Esophagus muscularis mucosa (tissue), 3 donors: Measurements from ENCODE around the gene PPP2R3A.

Experiments
- POLR2A ChIP-seq: fragments of 450-650 bp; IDR thresholded peaks from one replicate; pipeline ENCODE4 v1.6.1; 2017; ENCODE audit warnings: antibody characterized with exemption, moderate library complexity, mild to moderate bottlenecking, low read depth
- POLR2AphosphoS5 ChIP-seq, 2 donors: sonication (generic); formaldehyde crosslinking; IDR thresholded peaks; one replicate each; pipeline ENCODE4 v1.6.1; 2017; ENCODE audit warnings: antibody characterized with exemption in 2 of 2
- TF ChIP-seq, protein P1 (sequence below), 3 experiments: fragments of 200-600 bp in 2 of 3; fragments of 450-650 bp in 1 of 3; sonication (generic) in 2 of 3; IDR thresholded peaks; one replicate each; pipeline ENCODE4 v1.5.1; 2017 to 2019; ENCODE audit warnings: antibody characterized with exemption in 3 of 3, mild to moderate bottlenecking in 2 of 3, moderate library complexity in 1 of 3

DNA sequence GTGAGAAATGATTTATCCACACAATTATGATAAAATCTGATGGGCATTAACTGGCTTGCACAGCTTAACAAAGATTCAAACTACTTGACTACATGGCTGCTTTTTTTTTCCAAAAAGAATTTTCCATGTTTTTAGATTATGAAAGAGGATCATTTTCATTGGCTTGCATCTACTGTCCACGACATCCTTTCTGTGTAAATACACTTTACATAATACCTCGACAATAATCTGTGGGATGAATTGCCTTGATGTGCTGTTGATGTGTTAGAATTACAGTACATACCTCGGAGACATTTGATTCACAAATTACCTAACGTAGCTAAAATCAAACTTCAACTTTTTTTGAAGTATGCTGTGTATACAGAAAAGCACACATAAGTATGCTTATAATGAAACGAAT is 104.4 kb downstream of the PPP2R3A start:
- TF ChIP-seq POLR2A (no peak), POLR2AphosphoS5 (IDR thresholded peaks at IDR 0.05) (no peak)
- TF ChIP-seq, protein P1, sequence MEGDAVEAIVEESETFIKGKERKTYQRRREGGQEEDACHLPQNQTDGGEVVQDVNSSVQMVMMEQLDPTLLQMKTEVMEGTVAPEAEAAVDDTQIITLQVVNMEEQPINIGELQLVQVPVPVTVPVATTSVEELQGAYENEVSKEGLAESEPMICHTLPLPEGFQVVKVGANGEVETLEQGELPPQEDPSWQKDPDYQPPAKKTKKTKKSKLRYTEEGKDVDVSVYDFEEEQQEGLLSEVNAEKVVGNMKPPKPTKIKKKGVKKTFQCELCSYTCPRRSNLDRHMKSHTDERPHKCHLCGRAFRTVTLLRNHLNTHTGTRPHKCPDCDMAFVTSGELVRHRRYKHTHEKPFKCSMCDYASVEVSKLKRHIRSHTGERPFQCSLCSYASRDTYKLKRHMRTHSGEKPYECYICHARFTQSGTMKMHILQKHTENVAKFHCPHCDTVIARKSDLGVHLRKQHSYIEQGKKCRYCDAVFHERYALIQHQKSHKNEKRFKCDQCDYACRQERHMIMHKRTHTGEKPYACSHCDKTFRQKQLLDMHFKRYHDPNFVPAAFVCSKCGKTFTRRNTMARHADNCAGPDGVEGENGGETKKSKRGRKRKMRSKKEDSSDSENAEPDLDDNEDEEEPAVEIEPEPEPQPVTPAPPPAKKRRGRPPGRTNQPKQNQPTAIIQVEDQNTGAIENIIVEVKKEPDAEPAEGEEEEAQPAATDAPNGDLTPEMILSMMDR (IDR thresholded peaks at IDR 0.05) = no peak
